Left renal cortex interstitium (tissue), 4 donors: ENCODE results near the gene ZNF491. TPM values are rescaled to one million over a fixed set of nuclear protein-coding genes. Genes with fewer than 3 reads are reported as not detected.
A peak's percentile ranks its signal among the peaks of the same experiment; 100 is the strongest.
"Not testable (repeated sequence)": the region's sequence is repeated elsewhere in the genome, so short reads cannot be mapped to it uniquely, and the experiment has no call there.

Experiments
- DNase-seq, 4 donors: peaks; one replicate each; pipeline ENCODE4 v3.0.0-alpha.2; 2013; ENCODE audit warnings: low read depth in 4 of 4, low spot score in 2 of 4, missing footprints in 1 of 4
- polyA plus RNA-seq, 4 donors: library from polyadenylated mRNA; unstranded; fragments of 120-200 nt; gene quantifications; one replicate each; pipeline ENCODE4 v1.2.1, GENCODE V29; 2013; ENCODE audit not compliant: insufficient read length in 4 of 4

The ZNF491 gene
- polyA plus RNA-seq = 1 to 10 TPM; 3.4 to 5.7 (median 4.4) TPM

DNA sequence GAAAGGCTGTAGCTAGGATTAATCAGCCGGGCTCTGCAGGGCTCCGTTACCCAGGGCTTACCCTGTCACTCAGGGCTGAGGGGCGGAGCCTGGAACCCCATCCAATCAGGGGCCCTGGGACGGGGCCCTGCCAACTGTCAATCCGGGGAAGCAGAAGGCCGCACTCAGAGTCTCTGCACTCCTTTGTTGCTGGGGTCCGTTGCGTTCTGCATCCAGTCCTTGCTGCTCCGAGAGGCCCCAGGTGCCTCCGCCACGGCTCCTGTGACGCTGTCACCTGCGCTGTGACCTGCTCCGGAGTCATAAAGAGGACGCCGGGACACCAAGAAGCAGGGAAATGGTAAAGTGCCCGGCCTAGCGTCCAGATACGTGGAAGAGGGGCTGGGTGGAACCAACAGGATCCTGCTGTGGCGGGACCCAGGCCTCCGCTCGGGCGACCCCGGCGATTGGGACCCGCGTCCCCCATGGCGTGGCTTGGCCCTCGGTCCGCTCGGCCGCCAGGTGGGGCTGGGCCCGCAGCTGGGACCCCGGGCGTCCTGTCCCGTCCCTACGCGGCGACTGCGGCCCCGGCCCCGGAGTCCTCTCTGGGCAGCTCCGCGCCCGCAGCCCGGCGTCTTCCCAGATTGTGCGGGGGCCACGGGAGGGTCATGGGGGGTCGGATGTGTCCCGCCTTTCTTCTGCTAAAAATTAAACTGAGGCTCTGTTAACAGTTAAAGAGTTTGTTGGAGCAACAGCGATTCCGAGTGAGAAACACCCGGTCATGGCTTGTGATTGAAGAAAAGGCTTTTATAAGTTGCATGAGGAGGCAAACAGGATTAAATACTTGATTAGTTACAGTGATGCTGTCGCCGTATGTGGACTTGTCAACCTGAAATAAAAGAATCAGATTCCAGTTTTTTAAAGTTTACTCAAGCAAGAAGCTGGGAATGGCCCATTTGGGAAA is at the start of gene ZNF491:
ZNF491 (plus strand) TSS at position 133 of the 940 bp plus-strand sequence. CDS start 7,431 bp downstream, outside the sequence.
- DNase-seq = peak; percentile 76 to 92 (median 82)

GRCh38 chr19:11749751-11750150 is 48.6 kb upstream of the ZNF491 start:
- no peak for DNase-seq

- no peak for DNase-seq
Observed at GRCh38 chr19:11752244-11752736, 46.0 kb upstream of the ZNF491 start.

DNA sequence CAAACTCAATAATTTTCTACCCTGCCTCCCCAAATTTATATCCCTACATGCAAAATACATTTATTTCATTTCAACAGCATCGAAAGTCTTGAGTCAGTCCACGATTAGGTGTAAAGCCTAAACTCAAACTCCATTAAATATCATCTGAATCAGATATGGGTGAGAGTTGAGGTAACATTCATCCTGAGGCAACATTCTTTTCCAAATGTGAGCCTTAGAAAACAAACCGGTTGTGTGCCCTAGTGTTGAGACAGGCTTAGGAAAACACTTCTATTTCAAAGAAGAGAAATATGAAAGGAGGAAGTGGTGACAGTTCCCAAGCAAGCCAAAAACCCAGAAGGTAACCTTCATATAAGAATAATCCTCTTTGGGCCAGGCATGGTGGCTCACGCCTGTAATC is 43.7 kb upstream of the ZNF491 start:
- DNase-seq = no peak

- no peak for DNase-seq
Observed at GRCh38 chr19:11756965-11757364, 41.4 kb upstream of the ZNF491 start.

DNA sequence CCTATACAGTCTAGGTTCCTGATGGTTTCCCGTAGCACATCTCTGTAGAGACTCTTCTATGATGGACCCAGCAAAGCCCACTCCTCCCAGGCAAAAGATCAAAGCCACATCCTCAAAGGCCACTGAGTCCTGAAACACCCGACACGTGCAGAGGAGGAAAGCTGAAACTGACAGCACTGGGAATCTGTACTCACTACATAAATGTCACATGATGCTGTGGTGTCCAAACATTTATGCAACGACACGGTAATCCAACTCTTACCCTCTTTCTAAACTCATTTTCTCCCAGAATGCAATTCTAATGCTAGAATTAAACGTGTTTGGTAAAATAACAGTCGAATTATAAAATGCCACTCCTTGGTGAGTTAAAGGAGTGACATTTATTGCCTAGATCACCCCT is 38.5 kb upstream of the ZNF491 start:
- DNase-seq = no peak

DNA sequence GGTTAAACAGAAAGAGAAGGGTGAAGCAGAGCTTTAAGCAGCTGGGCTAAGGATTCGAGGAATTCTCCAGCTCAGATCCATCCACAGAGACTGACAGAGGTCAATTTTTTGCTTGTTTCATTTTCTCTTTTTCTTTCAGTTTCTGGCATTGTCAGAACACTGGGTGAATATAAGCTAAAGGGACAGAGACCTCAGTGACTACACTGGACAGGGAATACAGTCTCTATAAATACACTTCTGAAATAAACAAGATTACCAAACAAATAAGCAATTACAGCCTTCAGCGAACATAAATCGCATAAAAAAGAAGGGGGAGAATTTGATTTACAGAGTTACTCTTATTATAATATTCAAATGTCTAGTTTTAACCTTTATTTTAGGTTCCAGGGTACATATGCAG is 35.2 kb upstream of the ZNF491 start:
- no peak for DNase-seq

DNA sequence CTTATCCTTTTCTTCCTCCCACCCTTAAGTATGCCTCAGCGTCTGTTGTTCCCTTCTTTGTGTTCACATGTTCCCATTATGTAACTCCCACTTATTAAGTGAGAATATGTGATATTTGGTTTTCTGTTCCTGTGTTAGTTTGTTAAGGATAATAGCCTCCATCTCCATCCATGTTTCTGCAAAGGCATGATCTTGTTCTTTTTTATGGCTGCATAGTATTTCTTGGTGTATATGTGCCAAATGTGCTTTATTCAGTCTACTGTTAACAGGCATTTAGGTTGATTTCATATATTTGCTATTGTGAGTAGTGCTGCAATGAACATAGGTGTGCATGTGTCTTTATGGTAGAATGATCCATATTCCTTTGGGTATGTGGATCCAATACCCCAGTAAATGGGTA is 34.7 kb upstream of the ZNF491 start:
- no peak for DNase-seq

DNA sequence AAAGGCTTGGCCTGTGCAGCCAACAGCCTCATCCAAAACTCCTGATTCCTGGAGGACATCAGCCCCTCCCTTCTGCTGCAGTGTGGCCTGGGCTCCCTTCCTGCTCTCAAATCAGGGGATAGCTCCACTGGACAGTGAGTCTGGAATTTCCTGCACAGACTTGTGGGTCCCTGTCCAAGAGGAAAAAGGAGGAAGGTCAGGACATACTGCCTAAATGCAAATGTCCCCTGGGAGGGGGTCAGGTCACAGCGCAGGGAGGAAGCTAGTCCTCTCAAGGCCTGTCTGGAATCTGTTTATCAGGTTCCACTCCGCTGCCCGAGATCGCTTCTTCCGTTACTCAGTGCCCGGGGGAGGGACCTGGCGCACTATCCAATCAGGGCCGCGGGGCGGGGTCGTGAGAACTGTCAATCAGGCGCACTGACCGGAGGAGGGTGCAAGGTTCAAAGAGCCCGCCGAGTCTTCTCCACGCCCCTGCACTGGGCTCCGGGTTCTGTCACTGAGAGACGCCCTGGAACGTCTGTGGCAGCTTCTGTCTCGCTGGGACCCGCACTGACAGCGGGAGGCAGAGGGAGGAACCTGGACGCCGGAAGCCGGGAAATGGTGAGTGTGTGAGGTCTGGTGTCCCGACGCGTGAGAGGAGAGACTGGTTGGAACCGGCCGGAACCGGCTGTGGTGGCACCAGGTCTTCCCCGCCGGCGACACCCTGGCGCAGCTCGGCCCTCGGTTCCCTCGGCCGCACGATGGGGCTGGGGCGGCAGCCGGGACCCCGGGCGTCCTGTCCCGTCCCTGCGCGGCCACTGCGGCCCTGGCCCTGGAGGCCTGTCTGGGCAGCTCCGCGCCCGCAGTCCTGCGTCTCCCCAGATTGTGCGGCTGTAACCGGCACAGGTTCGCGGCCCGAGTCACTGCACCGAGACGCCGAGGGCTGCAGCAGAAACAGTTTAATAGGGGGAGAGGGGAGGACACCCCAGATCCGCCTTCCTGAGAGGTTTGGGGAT is 31.4 kb upstream of the ZNF491 start, which contains the start of gene ZNF441:
ZNF441 (plus strand) TSS at position 404 of the 995 bp plus-strand sequence; CDS start at position 598, 194 bp downstream.
- peak; percentile 90 to 96 (median 94) for DNase-seq

DNA sequence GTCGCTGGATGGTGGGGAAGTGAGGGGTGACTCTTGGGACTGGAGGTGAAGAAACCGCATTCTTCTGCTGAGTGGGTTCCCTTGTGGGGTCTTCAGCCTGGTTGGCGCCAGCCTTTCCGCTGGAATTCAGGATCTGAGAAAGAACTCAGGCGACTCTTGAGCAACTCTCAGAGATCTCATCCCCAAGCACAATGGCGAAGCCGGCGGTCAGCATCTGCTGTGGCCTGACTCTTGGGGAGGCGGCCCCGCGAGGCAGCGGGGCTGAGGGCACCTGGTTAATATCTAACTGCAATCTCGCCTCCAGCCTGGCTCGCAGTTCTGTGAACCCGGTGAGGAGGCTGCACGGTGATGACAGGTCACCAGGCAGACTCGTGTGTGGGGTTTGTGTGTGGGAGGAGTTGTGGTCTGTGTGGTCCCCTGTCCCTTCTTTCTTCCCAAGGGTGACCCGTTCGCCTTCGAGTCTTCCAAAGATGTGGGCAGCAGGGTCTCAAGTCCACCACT is 30.6 kb upstream of the ZNF491 start:
- DNase-seq = peak; percentile 20 to 39 (median 34)

GRCh38 chr19:11769995-11770394 is 28.3 kb upstream of the ZNF491 start:
- no peak for DNase-seq

GRCh38 chr19:11771520-11771919 is 26.8 kb upstream of the ZNF491 start:
- DNase-seq = not testable (repeated sequence)

DNA sequence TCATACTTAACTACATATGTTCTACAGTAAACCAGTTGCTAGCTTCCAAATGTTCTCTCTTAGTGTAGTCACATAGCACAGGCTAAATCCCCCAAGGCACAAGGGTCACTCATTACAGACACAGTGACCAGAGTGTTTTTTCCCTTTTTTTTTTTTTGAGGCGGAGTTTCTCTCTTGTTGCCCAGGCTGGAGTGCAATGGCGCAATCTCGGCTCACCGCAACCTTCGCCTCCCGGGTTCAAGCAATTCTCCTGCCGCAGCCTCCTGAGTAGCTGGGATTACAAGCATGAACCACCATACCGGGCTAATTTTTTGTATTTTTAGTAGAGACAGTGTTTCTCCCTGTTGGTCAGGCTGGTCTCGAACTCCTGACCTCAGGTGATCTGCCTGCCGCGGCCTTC is 21.7 kb upstream of the ZNF491 start:
- DNase-seq = not testable (repeated sequence)

DNA sequence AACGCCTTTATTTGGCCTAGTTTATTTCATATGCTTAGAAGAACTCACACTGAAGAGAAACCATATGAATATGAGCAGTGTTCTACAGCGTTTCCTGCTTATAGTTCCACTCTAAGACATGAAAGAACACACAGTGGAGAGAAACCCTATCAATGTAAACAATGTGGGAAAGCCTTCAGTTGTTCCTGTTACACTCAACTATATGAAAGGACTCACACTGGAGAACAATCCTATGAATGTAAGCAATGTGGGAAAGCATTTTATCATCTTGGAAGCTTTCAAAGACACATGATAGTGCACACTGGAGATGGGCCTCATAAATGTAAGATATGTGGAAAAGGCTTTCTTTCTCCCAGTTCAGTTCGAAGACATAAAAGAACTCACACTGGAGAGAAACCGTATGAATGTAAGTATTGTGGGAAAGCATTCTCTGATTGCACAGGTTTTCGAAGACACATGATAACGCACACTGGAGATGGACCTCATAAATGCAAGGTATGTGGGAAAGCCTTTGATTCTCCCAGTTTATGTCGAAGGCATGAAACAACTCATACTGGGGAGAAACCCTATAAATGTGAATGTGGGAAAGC is 17.8 kb upstream of the ZNF491 start:
- no peak for DNase-seq

- no peak for DNase-seq
Observed at GRCh38 chr19:11781295-11782057, 16.8 kb upstream of the ZNF491 start.

DNA sequence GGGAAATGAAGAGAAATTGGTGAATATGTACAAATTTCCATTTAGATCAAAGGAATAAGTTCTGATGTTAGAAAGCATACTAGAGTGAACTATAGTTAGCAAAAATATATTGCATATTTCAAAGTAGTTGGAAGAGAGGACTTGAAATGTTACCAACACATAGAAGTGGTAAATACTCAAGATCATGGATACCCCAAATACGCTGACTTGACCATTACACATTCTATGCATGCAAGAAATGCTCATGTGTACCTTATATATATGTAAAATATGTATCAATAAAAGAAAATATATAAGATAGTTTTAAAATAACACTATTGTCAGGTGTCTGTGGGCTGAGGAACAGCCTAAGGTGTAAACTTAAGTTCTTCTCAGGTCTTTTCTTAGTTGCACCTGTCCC is 14.6 kb upstream of the ZNF491 start:
- DNase-seq = no peak

GRCh38 chr19:11784356-11784755 is 14.0 kb upstream of the ZNF491 start:
- no peak for DNase-seq

DNA sequence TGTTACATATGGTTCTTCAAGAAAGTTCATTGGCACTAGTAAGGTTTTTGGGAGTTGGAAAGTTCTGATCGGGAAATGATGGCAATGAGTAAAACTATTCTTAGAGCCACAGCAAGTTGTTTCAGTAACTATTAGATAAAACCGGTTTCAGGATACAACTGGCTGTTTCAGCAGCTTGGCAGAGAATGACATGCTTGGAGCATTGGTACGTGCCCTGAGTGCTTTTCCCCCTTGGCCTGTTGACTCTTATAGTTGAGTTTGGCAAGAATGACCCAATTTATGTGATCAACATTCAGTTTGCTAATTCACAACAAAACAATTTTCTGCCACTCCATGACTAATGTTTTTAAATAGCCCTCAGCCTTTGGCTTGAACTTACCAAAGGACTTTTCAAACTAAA is 10.8 kb upstream of the ZNF491 start:
- DNase-seq = no peak

DNA sequence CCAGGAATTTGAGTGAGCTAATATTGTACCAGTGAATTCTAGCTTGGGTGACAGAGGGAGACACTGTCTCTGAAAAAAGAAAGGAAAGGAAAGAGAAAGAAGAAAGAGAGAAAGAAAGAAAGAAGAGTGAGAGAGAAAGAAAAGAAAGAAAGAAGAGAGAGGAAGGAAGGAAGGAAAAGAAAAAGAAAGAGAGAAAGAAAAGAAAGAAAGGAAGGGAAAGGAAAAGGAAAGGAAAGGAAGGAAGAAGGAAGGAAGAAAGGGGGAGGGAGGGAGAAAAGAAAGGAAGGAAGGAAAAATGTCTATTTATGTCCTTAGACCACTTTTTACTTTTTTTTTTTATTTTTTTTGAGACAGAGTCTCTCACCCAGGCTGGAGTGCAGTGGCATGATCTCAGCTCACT is 5.4 kb upstream of the ZNF491 start:
- DNase-seq = no peak
